GM21529 (cell line): Measurements from ENCODE around the gene KIF18B.
"Not testable (repeated sequence)": the region's sequence is repeated elsewhere in the genome, so short reads cannot be mapped to it uniquely, and the experiment has no call there.

Source experiments
- ATAC-seq: cut with Tn5 transposase; IDR thresholded peaks from one replicate; pipeline ENCODE4 v1.9.1; 2021; ENCODE audit not compliant: unreplicated experiment

The KIF18B gene

GRCh38 chr17:44969144-44969780, 21.7 kb upstream of the KIF18B start:
- no peak for ATAC-seq

DNA sequence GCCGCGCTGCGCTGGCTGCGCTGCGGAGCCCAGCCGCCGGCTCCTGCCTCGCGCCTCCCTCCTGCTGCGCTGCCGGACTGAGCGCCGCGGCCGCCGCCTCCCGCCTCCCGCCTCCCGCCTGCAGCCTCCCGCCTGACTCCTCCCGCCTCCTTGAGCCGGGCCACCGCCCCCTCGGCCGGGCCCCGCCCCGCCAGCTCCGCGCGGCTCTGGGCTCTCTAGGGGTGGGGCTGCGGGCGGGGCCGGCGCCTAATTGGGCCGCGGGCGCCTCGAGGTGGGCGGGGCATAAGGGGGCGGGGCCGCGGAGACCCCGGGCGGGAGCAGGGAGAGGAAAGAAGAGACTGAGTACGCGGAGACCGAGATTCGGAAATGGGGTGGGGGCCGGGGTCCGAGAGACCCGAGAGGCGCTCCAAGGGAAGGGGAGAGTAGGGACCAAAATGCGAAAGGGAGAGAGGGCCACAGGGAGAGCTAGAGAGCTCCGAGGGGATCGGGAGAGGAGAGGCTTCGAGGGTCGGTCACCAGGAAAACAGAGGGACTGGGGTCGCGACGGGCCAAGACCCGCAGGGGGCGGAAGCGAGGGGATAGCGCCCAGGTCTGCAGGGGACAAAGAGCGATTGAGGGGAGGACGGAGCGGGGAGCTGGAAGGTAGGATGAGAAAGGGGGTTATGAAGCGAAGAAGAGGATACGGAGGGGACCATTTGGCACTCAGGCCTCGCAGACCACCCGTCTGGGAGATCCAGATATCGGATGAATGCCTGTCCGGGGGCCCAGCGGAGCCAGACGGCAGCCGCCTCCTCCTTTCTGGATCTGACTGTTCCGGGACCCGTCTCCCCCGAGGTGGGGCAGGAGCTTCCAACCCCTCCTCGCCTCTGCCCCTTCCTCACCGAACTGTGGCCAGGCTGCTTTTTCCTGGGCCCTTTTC, 20.9 kb upstream of the KIF18B start, which contains the start of gene C1QL1:
Gene C1QL1, minus strand, starts transcription at position 79 of the 919 bp plus-strand sequence. CDS start 255 bp downstream, outside the sequence.
- peak; percentile 81 for ATAC-seq

DNA sequence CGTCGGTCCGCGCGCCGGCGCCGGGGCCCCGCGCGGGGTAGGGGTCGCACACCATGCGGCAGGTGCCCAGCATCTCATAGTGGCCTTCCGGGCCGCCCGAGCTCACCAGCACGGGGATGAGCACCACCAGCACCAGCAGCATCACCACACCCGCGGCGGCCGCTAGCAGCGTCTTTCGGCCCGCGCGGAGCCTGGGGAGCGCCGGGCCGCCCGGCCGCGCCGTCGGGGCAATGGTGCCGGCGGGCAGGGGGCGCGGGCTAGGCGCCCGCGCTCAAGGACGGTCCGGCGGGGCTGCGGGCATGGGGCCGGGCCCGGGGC, 20.3 kb upstream of the KIF18B start:
- no peak for ATAC-seq

GRCh38 chr17:44967026-44967906, 19.7 kb upstream of the KIF18B start:
- no peak for ATAC-seq

- ATAC-seq: no peak
Measured at GRCh38 chr17:44966348-44967025, 18.9 kb upstream of the KIF18B start.

GRCh38 chr17:44965481-44966234, 18.1 kb upstream of the KIF18B start:
- ATAC-seq: no peak

DNA sequence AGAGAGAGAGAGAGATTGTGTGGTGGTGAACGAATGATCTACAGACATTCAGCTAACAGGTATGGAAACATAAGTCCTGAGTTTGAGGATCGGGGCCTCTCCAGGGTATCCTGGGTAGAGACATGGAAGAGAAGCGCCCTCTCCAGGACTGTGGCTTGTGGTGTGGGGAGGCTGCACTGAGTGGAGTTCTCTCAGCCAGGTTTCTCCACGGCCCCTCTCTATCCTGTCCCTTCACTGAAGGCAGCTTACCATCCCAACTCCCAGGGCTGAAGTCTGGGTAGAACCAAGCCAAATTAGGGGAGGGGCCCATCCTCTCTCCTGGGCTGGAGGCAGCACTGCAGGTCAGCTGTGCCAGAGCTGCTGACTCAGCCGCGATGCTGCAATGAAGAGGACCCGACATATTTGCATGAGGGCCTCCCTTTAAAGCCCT, 14.4 kb upstream of the KIF18B start:
- ATAC-seq: no peak

- ATAC-seq: no peak
Measured at GRCh38 chr17:44960691-44961090, 13.1 kb upstream of the KIF18B start.

DNA sequence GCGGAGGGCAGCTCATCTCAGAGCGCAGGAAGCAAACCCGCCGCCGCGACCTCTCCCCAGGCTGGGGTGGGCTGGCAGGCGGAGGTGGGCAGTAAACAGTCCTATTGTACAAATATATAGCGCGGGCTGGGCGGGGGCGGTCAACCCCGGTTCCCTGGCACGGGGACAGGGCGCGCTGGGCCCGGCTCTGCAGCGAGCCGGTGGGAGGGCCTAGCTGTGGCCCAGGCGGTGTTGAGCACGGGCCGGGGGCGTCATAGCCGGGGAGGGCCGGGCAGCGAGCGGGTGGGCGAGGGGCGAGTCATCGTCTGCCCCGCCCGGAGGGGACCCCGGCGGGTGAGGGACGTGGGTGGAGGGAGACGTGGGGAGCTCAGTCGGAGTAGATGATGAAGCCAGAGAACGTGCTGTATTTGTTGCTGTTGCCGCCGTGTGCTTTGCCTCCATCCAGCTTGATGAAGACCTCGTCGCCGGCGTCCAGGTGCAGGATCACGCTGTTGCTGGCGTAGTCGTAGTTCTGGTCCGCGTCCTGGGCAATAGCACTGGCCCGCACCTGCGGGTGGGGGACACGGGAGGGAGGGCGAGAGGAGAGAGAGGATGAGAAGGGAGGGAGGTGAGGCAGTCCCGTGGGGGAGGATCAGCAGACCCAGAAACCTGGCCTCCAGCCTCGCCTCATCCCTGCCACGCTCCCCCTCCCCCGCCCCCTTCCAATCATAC, 12.4 kb upstream of the KIF18B start:
- ATAC-seq: no peak

- no peak for ATAC-seq
Measured at GRCh38 chr17:44956998-44957981, 9.7 kb upstream of the KIF18B start.

- ATAC-seq: no peak
Measured at GRCh38 chr17:44955674-44956425, 8.3 kb upstream of the KIF18B start.

- no peak for ATAC-seq
Measured at GRCh38 chr17:44952946-44953475, 5.4 kb upstream of the KIF18B start.

GRCh38 chr17:44948315-44948795, 782 bp upstream of the KIF18B start:
- no peak for ATAC-seq

DNA sequence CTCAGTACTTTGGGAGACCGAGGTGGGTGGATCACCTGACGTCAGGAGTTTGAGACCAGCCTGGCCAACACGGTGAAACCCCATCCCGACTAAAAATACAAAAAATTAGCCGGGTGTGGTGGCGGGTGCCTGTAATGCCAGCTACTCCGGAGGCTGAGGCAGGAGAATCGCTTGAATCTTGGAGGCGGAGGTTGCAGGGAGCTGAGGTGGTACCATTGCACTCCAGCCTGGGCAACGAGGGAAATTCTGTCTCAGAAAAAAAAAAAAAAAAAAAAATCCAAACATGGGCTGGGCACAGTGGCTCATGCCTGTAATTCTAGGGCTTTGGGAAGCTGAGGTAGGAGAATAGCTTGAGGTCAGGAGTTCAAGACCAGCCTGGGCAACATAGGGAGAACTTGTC, 1.9 kb downstream of the KIF18B start:
- ATAC-seq: not testable (repeated sequence)

GRCh38 chr17:44942456-44942855, 5.1 kb downstream of the KIF18B start:
- no peak for ATAC-seq

DNA sequence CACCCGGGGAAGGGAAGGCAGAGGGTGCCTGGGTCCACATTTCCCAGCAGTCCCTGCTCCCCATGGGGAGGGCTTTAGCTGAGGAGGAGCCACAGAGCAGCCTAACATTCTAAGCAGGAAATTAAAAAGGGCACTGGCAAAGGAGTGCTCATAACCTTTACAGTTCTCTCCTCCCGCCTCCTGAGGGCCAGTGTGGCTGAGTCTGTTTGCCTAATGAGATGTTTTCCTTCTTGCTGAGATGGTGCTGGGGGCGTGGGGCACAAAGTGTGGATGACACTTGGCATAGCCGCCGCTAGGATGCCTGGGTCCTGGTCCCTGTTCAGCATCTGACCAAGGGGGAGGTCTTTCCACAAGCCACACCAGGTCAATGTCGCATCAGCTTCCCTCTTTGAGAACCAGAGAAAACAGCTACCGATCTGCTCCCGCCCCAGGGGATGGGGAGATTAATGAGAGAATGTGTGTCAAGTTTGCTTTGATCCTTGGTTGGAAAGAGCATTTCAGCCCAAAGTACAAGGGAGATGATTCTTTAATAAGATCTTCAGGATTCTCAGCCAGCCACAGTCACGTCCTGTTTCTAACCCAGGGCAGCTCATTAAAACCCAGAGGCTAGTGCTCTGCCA, 5.8 kb downstream of the KIF18B start:
- ATAC-seq: no peak

GRCh38 chr17:44940768-44941167, 6.8 kb downstream of the KIF18B start:
- no peak for ATAC-seq
